Duodenal mucosa (tissue), 2 donors: ENCODE measurements around the gene KRTAP10-7.
"Not testable (repeated sequence)": the region's sequence is repeated elsewhere in the genome, so short reads cannot be mapped to it uniquely, and the experiment has no call there.

Source experiments
- H3K27ac ChIP-seq: one replicate; pipeline ENCODE4 v1.7.0; 2013; ENCODE audit warnings: low read depth, low read length
- H3K27me3 ChIP-seq, 2 donors: one replicate each; pipeline ENCODE4 v1.7.0; 2013; ENCODE audit warnings: low read length in 2 of 2, control low read depth in 1 of 2; ENCODE audit not compliant: insufficient read depth in 2 of 2, control insufficient read depth in 1 of 2
- H3K36me3 ChIP-seq, 2 donors: one replicate each; pipeline ENCODE4 v1.7.0; 2013; ENCODE audit warnings: low read length in 2 of 2, control low read depth in 1 of 2; ENCODE audit not compliant: insufficient read depth in 2 of 2, control insufficient read depth in 1 of 2
- H3K4me1 ChIP-seq, 2 donors: one replicate each; pipeline ENCODE4 v1.7.0; 2013; ENCODE audit warnings: low read length in 2 of 2, control low read depth in 1 of 2; ENCODE audit not compliant: insufficient read depth in 2 of 2, control insufficient read depth in 1 of 2
- H3K4me3 ChIP-seq, 2 donors: one replicate each; pipeline ENCODE4 v1.7.0; 2013; ENCODE audit warnings: low read length in 2 of 2, low read depth in 1 of 2
- H3K9ac ChIP-seq, 2 donors: one replicate each; pipeline ENCODE4 v1.7.0; 2013; ENCODE audit warnings: low read length in 2 of 2, low read depth in 1 of 2
- H3K9me3 ChIP-seq, 2 donors: one replicate each; pipeline ENCODE4 v1.7.0; 2013; ENCODE audit warnings: low read length in 2 of 2, control low read depth in 1 of 2; ENCODE audit not compliant: control insufficient read depth in 1 of 2

KRTAP10-7 gene

GRCh38 chr21:44579833-44580144, 20.6 kb upstream of the KRTAP10-7 start:
- no peaks in the 10 kb centered on the region for H3K36me3 ChIP-seq
- no peak overlapping the region for H3K4me3 ChIP-seq
- no peaks in the 10 kb centered on the region for H3K4me1 ChIP-seq
- no peak overlapping the region for H3K27ac ChIP-seq
- peaks cover 0 to 7% of the 10 kb centered on the region in 2 donors for H3K9me3 ChIP-seq
- H3K9ac ChIP-seq = no peak overlapping the region
- H3K27me3 ChIP-seq = no peaks in the 10 kb centered on the region

- H3K27me3 ChIP-seq, H3K4me1 ChIP-seq, H3K9ac ChIP-seq, H3K27ac ChIP-seq, H3K9me3 ChIP-seq, H3K36me3 ChIP-seq: not testable (repeated sequence)
- H3K4me3 ChIP-seq = peak within 1 kb of the TSS in 1 of 2 donors; percentile 32
Measured at GRCh38 chr21:44580231-44580821, 20.1 kb upstream of the KRTAP10-7 start, which contains the start of gene KRTAP10-5. Gene KRTAP10-5, minus strand, starts transcription at chr21:44580604. Its CDS starts 26 bp downstream, at chr21:44580578.

GRCh38 chr21:44581158-44581557, 19.2 kb upstream of the KRTAP10-7 start:
- peaks cover 0 to 7% of the 10 kb centered on the region in 2 donors for H3K9me3 ChIP-seq
- H3K27me3 ChIP-seq = peaks cover 0 to 2% of the 10 kb centered on the region in 2 donors
- no peak overlapping the region for H3K4me3 ChIP-seq
- no peaks in the 10 kb centered on the region for H3K4me1 ChIP-seq
- no peak overlapping the region for H3K9ac ChIP-seq
- no peak overlapping the region for H3K27ac ChIP-seq
- H3K36me3 ChIP-seq = no peaks in the 10 kb centered on the region

GRCh38 chr21:44582055-44582454, 18.3 kb upstream of the KRTAP10-7 start:
- Histone ChIP-seq H3K4me1 (no peaks in the 10 kb centered on the region), H3K9ac (no peak overlapping the region), H3K9me3 (peaks cover 0 to 7% of the 10 kb centered on the region in 2 donors), H3K27ac (no peak overlapping the region), H3K27me3 (peaks cover 0 to 4% of the 10 kb centered on the region in 2 donors), H3K4me3 (no peak overlapping the region), H3K36me3 (no peaks in the 10 kb centered on the region)

- Histone ChIP-seq H3K27me3 (peaks cover 0 to 4% of the 10 kb centered on the region in 2 donors), H3K9me3 (peaks cover 0 to 5% of the 10 kb centered on the region in 2 donors), H3K9ac (no peak overlapping the region), H3K4me1 (no peaks in the 10 kb centered on the region), H3K4me3 (no peak overlapping the region), H3K27ac (no peak overlapping the region), H3K36me3 (no peaks in the 10 kb centered on the region)
Measured at GRCh38 chr21:44583089-44583799, 17.2 kb upstream of the KRTAP10-7 start.

- no peak overlapping the region for H3K9ac ChIP-seq
- H3K27me3 ChIP-seq = peaks cover 0 to 4% of the 10 kb centered on the region in 2 donors
- H3K27ac ChIP-seq = no peak overlapping the region
- H3K4me1 ChIP-seq = no peaks in the 10 kb centered on the region
- no peak overlapping the region for H3K4me3 ChIP-seq
- H3K36me3 ChIP-seq = no peaks in the 10 kb centered on the region
- peaks cover 0 to 5% of the 10 kb centered on the region in 2 donors for H3K9me3 ChIP-seq
Measured at GRCh38 chr21:44583800-44584147, 16.6 kb upstream of the KRTAP10-7 start.

- H3K36me3 ChIP-seq = no peaks in the 10 kb centered on the region
- H3K9ac ChIP-seq = no peak overlapping the region
- no peak overlapping the region for H3K4me3 ChIP-seq
- no peak overlapping the region for H3K27ac ChIP-seq
- peaks cover 0 to 2% of the 10 kb centered on the region in 2 donors for H3K9me3 ChIP-seq
- H3K4me1 ChIP-seq = no peaks in the 10 kb centered on the region
- H3K27me3 ChIP-seq = peaks cover 0 to 6% of the 10 kb centered on the region in 2 donors
Measured at GRCh38 chr21:44585892-44586291, 14.5 kb upstream of the KRTAP10-7 start.

GRCh38 chr21:44589094-44589493, 11.3 kb upstream of the KRTAP10-7 start:
- H3K27me3 ChIP-seq = peaks cover 0 to 14% of the 10 kb centered on the region in 2 donors
- H3K27ac ChIP-seq = no peak overlapping the region
- no peaks in the 10 kb centered on the region for H3K36me3 ChIP-seq
- no peak overlapping the region for H3K9ac ChIP-seq
- no peaks in the 10 kb centered on the region for H3K9me3 ChIP-seq
- no peak overlapping the region for H3K4me3 ChIP-seq
- H3K4me1 ChIP-seq = no peaks in the 10 kb centered on the region

- no peaks in the 10 kb centered on the region for H3K4me1 ChIP-seq
- H3K27ac ChIP-seq = no peak overlapping the region
- no peaks in the 10 kb centered on the region for H3K36me3 ChIP-seq
- no peak overlapping the region for H3K9ac ChIP-seq
- peaks cover 0 to 14% of the 10 kb centered on the region in 2 donors for H3K27me3 ChIP-seq
- H3K4me3 ChIP-seq = no peak overlapping the region
- no peaks in the 10 kb centered on the region for H3K9me3 ChIP-seq
Measured at GRCh38 chr21:44589586-44590305, 10.7 kb upstream of the KRTAP10-7 start.

- Histone ChIP-seq H3K9me3 (no peaks in the 10 kb centered on the region), H3K4me3 (no peak overlapping the region), H3K4me1 (no peaks in the 10 kb centered on the region), H3K36me3 (no peaks in the 10 kb centered on the region), H3K27ac (no peak overlapping the region), H3K9ac (no peak overlapping the region), H3K27me3 (peaks cover 0 to 18% of the 10 kb centered on the region in 2 donors)
Measured at GRCh38 chr21:44590311-44590721, 10.1 kb upstream of the KRTAP10-7 start.
